ENCODE measurements around the gene GTF3C5.

The GTF3C5 gene

DNA sequence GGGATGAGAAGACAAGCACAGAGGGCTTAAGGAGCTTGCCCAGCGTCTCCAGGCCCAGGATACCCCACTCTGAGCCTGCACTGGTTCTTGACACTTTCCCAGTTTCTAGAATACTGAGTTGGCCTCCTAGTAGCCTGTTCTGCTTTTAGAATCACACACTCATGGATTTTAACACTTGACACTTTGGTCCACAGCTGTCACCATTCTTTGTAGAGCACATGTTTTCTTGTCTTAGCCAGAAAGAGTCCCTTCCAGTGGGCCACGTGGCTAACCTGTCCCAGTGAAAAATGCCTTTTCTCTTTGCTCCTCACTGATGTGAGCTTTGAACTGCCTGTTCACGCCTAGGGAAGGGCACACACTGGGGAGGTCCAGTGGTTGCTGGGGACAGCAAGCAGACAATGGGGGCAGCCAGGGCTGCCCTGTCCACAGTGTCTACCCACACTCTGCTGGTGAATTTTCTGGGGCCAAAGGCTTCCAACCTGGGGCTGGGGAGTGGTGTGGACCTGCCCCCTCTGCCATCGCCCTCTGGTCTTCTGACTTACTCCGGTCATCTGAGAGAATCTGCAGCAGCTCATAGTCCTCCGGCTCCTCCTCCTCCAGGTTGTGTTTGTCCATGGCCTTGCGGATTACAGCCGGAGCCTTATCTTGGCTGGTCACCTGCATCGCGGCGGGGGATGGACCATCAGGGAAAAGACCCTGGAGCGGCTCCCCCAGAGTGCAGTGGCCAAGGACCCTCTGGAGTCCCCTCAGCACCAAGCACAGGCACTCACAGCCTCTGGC lies 69.1 kb downstream of the GTF3C5 start:
- H3K4me3 ChIP-seq (ENCODE audit: low read depth, low read length), result no peak overlapping the region
- TF ChIP-seq, protein P1, sequence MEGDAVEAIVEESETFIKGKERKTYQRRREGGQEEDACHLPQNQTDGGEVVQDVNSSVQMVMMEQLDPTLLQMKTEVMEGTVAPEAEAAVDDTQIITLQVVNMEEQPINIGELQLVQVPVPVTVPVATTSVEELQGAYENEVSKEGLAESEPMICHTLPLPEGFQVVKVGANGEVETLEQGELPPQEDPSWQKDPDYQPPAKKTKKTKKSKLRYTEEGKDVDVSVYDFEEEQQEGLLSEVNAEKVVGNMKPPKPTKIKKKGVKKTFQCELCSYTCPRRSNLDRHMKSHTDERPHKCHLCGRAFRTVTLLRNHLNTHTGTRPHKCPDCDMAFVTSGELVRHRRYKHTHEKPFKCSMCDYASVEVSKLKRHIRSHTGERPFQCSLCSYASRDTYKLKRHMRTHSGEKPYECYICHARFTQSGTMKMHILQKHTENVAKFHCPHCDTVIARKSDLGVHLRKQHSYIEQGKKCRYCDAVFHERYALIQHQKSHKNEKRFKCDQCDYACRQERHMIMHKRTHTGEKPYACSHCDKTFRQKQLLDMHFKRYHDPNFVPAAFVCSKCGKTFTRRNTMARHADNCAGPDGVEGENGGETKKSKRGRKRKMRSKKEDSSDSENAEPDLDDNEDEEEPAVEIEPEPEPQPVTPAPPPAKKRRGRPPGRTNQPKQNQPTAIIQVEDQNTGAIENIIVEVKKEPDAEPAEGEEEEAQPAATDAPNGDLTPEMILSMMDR (IDR thresholded peaks at IDR 0.05; ENCODE audit: low read depth, low read length, missing control alignments), result no peak
- in situ Hi-C loops (cut with HindIII; ENCODE audit: low sequenced_read_pairs), result no loop called here
- DNase-seq (ENCODE audit: low read depth), result no peak

DNA sequence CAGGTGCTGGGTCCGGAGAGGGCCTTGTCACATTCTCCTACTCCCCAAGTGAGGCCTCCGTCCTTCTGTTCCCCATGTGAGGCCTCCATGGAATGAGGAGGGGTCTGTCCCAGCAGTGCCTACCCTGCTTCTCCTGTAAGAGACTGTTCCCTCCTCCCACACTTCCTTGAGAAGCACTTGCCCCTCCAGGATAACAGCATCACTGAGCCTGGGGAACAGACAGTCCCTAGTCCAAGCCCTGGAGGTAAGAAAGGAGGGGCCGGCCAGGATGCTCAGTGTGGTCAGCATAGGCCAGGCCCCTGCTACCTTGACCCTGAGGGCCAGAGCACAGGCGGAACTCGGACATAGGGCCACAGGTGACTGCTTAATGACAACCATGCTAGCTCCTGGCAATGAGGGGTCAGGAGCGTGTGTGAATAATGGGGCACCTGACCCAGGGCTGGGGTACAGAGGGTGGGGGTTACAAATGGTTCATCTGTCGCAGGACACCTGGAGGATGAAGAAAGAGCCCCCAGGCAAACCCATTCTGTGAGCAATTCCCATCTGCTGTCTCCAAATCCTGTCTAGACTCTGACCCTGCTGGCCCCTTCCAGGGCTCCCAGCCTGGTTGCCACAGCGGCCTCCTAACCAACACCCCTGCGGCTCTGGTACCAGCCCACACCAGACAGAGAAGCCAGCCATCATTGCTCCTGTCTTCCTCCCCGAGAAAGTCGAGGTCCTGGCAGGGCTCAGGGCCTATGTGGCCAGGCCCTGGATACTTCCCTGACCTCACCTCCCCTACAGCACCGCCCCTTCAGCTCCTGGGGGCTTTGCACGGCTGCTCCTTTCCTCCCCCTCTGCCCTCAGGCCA lies 69.9 kb downstream of the GTF3C5 start:
- H3K4me3 ChIP-seq (ENCODE audit: low read depth, low read length), result no peak overlapping the region
- no peak for DNase-seq (ENCODE audit: low read depth)
- in situ Hi-C loops (cut with HindIII; ENCODE audit: low sequenced_read_pairs), result no loop called here
- TF ChIP-seq, protein P1 (IDR thresholded peaks at IDR 0.05; ENCODE audit: low read depth, low read length, missing control alignments), result no peak

DNA sequence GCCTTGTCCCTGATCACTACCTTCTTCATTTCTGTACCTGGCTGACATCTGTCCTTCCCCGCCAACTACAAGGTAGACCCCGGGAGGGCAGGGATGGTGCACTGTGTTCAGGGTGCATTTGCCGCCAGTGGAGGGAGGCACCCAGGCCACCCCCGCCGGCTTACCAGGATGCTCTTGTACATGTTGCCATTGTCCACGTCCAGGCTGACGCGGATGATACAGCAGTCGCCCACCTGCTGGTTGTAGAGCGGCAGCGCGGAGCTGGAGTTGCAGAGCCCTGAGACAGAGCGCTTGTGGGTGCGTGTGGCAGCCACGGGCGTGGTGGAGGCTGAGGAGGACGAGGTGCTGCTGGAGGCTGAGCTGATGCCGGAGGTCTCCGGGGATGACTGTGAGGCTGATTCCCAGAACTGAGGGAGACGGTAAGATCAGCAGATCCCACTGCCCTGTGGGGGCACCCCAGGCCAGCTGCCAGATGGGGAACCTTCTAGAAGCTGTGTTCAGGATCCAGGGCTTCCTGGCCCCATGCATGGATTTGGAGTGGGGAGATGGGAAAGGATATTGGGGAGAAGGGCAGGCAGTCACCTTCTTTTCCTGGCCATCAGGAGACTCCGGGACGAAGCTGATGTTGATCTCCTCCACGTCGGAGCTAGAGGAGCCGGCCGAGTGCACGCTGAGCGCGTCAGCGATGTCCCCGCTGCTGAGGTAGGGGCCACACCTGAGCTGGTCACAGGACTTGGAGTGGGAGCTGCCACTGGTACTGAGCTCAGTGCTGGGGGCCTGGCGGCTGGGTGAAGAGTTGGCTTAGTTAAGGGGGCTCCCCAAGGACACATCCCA lies 70.8 kb downstream of the GTF3C5 start:
- in situ Hi-C loops (cut with HindIII; ENCODE audit: low sequenced_read_pairs), result no loop called here
- no peak for DNase-seq (ENCODE audit: low read depth)
- TF ChIP-seq, protein P1 (IDR thresholded peaks at IDR 0.05; ENCODE audit: low read depth, low read length, missing control alignments), result no peak
- no peak overlapping the region for H3K4me3 ChIP-seq (ENCODE audit: low read depth, low read length)

DNA sequence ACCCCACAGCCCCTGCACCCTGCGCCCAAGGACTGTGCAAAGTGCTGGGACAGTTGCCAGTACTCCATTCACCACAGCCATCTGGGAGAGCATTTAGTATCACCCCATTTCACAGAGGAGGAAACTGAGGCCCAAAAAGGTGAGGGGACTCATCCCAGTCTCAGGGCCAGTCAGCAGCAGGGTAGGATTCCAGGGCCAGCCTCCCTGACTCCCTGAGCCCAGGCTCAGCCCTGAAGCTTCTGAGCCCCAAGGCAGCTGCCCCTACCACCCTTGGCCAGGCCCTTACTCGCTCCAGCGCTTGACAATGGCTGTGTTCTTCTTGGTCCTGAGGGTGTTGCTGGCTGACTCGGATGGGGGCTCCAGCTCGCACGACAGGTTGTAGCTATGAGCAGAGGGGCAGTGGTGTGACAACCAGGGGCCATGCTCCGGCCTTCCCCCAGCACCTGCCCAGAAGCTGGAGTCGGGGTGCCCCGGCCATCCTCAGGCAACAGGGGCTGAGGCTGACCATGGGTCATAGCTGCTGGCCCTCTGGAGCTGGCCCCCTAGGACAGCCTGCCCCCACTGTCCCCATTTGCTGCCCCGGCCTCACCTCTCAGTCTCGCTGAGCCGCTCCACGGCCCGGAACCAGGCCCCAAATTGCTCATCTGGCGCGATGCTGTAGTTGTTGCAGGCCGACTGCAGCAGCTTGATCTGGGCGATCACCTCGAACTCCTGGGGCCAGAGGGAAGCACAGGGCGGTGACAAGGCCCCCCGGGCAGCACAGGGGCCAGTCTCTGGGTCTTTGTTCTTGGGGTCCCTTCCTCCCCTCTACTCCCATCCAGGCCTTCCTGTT lies 71.6 kb downstream of the GTF3C5 start:
- TF ChIP-seq, protein P1 (IDR thresholded peaks at IDR 0.05; ENCODE audit: low read depth, low read length, missing control alignments), result no peak
- DNase-seq (ENCODE audit: low read depth), result no peak

DNA sequence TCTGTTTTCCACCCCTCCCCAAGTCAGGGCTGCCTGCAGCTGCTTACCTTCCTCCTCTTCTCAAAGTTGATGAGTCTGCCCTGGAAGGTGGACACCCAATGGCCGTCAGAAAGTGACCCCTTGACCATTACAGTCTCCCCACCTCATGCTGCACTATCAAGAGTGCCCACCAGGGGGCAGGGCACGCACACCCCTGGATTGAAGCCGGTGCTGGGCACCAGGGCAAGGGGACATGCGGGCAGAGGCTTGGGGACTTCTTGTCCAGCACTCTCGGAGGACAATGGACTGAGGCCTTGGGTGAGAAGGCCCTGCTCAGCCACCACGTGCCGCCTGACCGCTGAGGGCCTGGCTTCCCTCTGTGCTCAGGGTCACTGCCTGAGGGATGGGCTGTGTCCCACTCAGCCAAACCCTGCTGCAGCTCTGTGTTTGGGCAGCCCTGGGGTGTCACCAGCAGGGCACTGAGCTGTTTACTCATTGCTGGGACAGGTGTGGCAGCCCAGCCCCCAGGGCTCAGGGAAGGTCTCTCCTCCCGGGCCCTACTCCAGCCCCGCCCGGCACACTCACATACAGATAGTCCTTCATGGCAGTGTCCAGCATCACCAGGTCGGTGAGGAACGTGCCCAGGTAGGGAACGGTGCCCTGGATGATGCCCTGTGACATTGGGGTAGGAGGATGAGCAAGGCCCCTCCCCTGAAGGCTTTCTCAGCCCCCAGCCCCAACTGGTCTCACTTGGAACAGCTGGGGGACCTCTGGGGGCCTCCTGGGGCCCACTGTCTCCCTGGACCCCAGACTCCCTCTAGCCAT lies 72.6 kb downstream of the GTF3C5 start:
- DNase-seq (ENCODE audit: low read depth), result no peak
- TF ChIP-seq, protein P1 (IDR thresholded peaks at IDR 0.05; ENCODE audit: low read depth, low read length, missing control alignments), result peak; percentile 91
- in situ Hi-C loops (cut with HindIII; ENCODE audit: low sequenced_read_pairs), result no loop called here
- H3K4me3 ChIP-seq (ENCODE audit: low read depth, low read length), result no peak overlapping the region

More for the DNA sequence above, 71.6 kb downstream of the GTF3C5 start:
- in situ Hi-C loops (cut with HindIII; ENCODE audit: low sequenced_read_pairs), result no loop called here
- H3K4me3 ChIP-seq (ENCODE audit: low read depth, low read length), result no peak overlapping the region

Measured in astrocyte of the cerebellum (primary cell).